Activated effector memory CD4-positive, alpha-beta T cell treated with anti-CD3 and anti-CD28 coated beads, Interleukin-2, amount 50 U/mL, for 16 hours (primary cell): Measurements from ENCODE around the gene KAT2B.

ENCODE experiments used
- DNase-seq: peaks from one replicate; pipeline ENCODE4 v3.0.0-alpha.2; 2020

Gene KAT2B

DNA sequence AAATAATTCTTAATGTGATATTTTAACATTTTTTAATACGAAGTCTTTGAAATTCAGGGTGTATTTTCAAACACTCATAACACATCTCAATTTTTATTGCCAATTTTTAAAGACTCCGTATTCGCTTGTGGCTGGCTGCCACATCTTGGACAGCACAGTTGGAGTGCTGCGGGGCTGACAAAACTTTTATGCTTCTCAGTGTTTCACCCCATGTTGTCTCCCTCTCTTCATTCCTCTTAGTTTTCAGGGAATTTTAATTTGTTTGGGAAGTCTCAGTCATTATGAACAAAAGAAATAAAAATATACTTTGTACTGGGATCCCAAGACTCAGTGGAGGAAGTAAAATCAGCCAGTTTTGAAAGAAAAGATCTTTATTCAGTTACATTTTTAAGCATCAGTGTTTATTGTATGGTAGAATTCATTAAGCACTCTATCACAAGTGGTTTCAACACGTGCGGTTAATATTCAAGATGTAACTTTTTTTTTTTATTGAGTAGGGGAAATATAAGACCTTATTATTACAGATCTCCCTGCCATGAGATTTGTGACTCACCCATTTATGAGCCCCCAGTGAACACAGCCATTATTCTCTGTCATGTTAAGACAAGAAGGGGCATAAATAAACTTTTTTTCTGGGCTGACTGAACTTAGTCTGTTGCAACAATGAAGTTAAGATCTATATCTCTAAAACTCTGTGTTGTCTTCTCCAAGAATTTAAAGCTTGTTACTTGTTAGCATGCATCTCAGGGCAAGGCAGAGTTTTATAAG lies 26.8 kb downstream of the KAT2B start:
- DNase-seq = no peak

DNA sequence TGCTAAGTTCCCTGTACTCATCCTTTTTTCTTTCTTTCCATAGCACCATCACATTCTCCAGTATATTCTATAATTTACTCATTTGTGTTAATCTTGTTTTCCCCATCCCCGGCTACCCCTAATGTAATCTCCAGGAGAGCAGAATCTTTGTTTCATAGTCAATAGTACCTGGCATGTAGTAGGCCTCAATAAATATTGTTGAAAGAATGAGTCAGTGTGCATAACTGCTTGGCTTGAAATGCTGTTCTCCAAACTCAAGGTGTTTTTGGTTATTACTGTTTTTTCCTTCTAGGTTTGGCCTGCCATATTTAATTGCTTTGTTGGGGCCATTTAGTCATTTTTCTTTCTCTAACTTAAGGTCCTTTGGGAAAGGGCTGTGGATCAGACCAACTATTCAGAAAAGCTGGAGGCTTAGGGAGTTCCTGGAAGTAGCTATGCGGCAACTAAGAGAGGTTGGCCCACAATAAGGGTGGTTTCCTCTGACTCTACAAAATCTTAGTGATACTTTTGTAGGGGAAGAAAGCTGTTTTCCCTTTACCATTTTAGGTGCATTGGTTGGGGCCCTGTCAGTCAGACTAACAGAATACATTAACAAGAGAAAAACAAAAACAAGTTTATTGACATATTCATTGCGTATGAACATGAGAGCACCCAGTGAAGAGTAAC lies 28.4 kb downstream of the KAT2B start:
- DNase-seq = no peak

DNA sequence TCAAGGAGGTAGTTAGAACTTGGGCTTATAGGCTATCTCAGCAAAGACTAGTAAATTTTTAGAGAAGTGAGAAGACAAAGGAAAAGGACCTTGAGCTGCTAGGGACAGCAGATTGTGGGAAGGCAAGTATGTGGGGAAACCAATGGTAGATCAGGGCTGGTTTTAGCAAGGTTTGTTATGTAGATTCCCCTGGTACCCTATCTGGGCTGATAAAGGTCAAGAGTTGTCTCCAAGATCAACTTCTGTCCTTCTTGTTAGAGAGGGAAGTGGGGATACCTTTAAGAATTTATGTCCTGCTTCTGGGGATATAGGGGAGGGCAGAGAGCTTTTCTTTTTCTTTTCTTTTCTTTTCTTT lies 28.9 kb downstream of the KAT2B start:
- DNase-seq = no peak

DNA sequence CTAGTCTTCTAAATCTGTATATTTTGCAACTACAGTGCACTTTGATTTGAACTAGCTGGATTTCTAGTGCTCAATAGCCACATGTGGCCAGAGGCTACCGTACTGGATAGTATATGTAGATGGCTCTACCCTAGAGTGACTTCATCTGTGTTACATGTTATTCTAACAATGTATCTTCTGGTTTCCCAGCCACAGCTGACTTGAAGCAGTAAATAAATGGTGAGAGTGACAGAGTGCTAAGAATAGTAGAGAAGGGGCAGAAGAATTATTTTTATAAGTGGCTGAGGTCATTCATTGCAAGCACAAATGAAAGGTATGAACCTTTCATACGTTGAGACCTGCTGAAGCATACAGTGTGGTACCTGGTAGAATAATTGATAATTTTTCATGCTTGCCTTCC lies 30.9 kb downstream of the KAT2B start:
- no peak for DNase-seq

DNA sequence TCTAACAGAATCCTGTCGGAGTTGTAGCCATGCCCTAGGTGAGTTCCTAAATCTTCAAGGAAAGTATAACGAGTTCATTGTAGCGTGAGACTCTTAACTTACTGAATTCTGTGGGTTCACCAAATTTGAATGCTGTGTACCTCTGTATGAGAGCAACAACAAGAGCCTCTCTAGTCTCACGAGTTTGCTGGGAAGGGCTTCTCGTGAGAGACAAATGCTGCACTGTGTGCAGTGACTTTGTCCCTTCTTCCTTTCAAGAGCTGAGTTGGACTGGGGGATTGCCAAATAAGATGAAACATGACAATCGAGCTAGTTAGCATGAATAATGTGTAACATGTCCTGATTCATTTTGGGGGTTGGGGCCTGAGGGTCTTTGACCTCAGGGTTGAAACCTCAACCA lies 32.2 kb downstream of the KAT2B start:
- DNase-seq = no peak

DNA sequence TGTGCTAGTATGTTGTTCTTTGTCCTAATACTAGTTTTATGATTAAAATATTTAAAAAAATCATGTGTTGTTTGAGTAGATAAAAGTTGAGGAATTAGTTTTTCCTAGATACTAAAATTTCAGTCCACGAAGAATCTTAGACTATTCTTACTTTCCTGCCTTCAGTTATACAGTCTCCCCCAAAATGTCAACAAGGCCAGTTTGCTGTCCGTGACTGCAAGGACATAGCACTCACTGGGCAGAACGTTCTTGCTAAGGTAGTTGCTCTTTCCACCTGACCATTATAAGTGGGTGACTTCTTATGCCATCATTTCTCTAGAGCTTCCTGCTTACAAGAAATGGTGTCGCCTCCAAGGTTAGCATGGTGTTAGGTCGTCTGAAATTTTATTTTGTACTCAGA lies 32.8 kb downstream of the KAT2B start:
- no peak for DNase-seq

DNA sequence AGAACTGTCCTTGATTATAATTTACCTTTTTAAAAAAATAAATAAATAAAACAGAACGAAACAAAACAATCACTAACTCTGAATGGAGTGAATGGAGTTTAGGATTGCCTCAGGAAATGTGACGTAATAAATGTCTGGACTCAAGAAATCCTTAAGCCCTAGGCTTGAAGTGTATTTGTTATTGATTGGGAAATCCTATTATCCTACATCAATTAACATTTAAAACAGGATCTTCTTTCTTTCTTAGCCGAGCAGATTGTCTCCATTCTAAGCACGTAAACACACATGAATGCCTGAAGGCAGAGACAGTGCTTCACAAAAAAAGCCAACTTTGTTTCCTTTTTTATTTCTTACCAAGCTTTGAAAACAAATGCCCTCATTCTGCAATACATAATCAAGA lies 33.4 kb downstream of the KAT2B start:
- no peak for DNase-seq

DNA sequence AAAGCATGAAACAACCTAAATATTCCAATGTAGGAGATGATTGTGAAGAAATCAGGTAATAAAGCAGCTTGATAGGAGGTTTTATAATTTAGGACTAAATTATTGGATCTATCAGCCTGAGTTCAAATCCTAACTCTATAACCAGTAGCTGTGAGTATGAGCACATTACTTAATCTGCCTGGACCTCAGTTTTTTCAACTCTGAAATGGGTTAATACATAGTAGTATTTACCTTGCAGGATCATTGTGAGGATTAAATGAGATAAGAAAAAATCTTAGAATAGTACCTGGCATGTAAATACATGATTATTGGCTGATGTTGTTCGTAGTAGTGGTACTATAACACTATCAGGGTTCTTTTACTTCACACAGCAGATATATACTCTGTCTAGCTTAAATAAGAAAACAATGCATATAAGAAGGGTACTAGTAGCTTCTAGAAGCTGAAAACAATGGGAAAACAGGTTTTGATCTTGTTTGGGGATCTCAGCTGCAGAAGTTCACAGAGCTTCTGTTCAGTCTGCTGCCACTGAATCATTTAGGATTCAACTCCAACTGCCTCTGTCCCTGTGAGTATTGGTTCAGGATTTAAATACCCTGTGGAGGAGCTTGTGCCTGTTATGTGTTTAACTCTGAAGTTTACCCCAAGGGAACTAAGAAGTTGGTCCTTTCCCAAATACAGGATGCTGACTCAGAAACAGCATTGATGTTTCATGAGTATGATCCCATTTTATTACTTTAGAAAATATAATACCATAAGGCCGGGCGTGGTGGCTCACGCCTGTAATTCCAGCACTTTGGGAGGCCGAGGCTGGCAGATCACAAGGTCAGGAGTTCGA lies 34.2 kb downstream of the KAT2B start:
- no peak for DNase-seq

DNA sequence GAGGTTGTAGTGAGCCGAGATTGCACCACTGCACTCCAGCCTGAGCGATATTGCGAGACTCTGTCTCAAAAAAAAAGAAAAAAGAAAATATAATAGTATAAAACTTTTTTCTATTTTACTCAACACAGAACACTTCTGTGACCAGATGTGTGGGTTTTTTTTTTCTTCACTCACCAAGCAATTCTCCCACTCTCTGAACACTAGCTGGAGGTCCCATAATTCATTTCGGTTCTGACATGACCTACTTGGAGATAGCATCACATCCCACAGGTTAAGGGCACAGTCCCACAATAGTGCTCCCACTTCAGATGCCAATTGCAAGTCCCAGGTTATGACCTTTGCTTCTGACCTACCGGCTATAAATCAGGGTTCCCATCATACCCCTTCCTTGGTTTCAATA lies 35.0 kb downstream of the KAT2B start:
- no peak for DNase-seq

DNA sequence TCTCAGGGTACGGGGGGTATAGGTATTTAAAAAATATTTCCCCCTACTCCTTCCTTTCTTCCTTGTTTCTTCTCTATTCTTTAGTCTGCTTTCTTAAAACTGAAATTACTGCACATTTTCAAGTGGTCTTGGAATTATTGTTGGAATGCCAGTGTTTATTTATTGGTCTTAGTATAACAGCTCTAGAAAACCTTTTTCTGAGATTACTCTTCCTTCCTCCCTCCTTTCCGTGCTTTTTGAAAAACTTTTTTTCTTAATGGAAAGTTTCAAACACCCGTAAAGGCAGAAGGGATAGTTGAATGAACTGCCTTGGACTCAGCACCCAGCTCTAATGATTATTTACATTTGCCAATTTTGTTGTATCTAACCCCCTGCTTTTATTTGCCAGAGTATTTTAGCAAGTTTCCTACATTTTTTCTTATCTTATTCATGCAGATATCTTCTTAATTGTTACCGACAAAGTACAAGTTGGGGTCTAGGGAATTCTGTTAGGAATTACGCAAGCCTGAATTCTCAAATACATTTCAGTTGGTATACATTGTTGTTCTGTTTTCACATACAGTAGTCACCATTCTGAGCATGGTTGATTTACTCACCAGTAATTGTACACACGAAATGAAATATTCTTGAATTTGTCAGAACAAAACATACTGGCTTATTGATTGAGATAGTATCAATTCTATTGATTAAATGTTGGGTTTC lies 36.2 kb downstream of the KAT2B start:
- DNase-seq = no peak

DNA sequence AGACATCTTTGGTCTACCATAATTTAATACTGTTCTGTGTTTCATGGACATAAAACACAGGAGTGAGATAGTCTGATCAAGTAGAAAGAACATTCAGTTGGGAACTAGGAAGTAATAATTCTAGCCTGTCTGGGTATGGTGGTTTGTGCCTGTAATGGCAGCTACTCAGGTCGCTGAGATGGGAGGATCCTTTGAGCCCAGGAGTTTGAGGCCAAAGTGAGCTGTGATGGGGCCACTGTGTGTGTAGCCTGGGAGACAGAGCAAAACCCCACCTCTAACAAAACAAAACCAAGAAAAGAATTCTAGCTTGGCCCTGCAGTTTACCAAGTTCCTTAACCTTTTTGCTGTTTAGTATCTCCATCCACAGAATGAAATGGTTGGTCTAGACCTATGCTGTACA lies 36.8 kb downstream of the KAT2B start:
- no peak for DNase-seq

DNA sequence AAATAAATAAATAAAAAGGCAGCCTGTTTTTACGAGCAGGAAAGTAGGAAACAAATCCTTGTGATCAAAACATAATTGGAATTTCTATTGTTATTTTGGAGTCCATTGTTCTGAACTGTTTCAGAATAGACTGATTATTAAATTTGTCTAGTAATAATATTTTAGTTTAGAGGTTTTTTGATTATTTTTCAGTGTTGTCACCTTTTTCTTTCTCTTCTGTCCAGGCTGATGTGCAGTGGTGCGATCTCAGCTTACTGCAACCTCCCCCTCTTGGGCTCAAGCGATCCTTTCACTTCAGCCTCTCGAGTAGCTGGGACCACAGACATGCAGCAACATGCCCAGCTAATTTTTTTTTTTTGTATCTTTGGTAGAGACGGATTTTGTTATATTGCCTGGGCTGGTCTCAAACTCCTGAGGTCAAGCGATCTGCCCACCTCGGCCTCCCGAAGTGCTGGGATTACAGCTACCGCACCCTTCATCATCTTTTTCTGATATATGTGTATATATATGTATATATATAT lies 38.0 kb downstream of the KAT2B start:
- DNase-seq = no peak

DNA sequence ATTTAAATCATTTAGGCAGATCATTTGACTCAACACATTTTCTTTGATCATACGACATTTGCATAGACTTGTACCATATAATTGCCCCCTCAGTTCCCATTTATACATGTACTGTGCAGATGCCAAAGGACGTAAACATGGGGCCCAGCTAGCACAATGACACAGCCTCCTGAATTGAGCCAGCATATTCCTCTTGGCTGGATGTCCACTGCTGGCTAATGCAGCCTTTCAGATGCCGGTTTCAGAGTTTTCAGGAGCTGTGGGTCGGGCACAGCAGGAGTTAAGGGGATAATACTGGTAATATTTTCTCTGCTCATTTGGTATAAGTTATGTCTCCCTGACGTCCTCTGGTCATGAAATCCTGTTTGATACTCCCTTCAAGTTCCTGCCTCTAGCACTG lies 39.4 kb downstream of the KAT2B start:
- no peak for DNase-seq

DNA sequence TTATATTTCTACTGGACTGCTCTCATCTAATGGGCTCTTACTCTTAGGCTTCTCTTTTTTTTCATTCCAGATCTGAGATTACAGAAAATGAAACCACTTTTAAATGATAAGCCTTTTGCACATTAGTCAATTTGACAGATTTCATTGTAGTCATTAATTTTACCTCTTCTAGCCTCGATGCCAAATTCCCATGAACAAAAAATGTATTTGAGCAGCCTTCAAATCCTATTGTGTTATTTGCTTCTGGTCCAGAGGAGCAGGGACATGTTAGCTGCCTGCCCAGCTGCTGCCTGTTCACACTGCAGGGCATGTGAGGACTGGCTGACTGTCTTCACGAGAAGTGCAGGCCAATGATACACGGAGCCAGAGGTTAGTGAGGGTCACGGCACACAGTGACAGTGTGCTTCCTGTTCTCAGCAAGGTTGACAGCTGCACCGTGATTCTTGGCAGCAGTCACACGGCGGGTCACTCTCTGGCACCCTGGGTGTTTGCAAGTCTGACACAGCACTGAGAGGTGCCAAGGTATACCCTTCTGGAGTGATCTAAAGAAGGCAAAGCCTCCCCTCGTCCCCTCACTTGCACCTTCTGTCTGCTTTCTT lies 40.8 kb downstream of the KAT2B start:
- peak; percentile 70 for DNase-seq

DNA sequence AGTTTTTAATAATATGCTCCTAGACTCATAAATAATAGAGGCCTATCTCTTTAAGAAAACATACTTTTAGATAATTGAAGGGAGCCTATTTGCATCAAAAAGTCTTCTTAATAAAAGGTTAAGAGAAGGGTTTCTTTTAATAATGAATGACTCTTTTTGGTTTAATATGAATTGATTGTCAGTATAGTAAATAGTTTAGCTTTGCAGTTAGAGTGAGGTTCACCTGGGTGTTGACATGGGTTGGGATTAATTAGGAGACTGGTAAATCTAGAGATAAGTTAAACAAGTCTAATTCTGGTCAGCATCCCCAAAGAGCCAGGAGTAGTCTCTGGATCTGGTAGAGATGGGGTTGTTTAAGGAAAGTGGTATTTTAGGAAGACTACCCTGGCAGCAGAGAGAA lies 43.0 kb downstream of the KAT2B start:
- DNase-seq = no peak

DNA sequence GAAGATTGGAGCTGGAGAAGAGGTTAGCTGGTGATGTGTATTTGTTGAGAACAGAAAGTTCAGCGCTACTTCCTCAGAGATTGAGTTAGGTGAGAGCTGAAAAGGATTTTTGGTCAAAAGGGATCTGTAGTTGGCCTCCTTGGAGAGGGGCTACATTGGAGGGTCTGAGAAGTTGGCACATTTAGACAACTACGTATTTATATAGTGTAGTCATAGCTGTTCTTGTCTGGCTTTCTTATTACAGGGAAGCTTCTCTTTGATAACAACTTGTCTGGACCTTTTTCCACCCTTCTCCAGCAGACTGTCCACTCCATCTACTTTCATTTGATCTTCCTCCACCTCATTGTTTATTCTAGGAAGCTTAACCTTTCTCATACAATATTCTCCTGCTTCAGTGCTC lies 43.7 kb downstream of the KAT2B start:
- DNase-seq = no peak

DNA sequence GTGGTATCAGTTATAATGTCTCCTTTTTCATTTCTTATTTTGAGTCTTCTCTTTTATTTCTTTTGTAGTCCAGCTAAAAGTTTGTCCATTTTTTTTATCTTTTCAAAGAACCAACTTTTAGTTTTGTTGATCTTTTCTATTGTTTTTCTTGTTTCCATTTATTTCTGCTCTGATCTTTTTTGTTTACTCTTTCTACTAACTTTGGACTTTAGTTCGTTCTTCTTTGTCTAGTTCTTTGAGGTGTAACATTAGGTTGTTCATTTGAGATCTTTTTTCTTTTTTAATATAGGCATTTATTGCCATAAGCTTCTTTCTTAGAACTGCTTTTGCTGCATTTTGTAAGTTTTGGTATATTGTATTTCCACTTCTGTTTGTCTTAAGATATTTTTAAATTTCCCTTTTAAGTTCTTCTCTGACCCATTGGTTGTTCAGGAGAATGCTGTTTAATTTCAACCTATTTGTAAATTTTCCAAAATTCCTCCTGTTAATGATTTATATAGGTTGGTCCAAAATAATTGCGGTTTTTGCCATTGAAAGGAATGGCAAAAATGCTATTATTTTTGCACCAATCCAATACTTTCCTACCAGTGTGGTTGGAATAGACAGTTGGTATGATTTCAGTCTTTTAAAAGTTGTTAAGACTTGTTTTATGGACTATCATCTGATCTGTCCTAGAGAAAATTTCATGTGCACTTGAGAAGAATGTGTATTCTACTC lies 51.2 kb downstream of the KAT2B start:
- DNase-seq = no peak

DNA sequence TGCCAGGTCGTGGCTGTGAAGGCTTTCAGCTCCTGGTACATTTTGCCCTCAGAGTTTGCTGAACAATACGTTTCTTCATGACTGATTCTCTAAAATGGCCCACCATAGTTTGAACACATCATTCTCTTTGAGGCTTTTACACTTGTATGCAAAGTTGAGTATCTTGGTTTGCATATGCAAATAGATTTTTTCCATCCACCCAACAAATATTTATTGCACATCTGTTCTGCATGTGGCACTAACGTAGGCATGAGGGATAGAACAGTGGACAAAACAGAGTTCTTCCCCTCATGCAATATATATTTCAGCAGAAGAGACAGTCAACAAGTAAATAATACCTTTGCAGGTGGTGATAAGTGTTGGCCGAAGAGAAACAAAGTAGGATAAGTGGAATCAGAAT lies 55.2 kb downstream of the KAT2B start:
- DNase-seq = no peak

DNA sequence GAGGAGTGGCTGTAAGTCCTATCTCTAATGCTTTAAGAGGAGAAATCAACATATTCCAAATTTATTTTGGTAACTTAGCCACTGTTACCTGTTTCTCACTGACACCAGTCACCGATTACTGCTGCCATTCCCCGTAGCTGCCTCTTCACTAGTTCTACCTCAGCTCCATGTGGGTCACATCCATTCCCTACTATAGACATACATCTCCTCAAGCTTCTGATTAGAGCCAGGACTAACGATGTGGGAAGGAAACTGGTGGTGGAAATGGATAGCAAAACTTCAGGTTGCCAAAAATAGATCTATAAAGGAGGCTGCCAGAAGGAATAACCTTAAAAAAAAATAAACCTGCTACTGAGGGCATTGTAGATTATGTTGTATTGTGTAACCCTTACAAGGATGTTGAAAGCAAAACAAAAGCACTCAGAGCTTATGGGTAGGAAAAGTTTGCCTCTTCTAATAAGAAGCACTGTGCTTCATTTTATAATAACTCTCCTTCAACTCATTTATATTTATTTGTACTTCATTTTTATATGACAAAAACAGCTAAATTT lies 56.0 kb downstream of the KAT2B start:
- no peak for DNase-seq

DNA sequence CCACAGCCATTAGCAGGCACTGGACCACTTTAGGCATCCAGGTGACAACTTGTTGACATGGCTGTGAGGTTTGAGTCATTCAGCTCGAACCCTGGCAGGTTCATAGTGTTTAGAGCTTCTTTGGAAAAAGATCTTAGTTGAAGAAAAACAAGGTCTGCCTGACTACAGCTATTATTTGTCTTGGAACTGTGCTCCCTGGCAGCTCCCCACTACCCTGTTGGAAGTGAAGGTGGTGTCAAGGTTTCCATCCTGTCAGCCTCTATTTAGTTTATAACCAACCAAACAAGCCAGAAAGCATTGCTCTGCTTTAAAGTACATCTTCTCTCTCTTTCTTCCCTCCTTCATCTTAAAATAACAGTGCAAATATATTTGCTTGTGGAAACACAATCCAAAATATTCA lies 56.8 kb downstream of the KAT2B start:
- DNase-seq = no peak

DNA sequence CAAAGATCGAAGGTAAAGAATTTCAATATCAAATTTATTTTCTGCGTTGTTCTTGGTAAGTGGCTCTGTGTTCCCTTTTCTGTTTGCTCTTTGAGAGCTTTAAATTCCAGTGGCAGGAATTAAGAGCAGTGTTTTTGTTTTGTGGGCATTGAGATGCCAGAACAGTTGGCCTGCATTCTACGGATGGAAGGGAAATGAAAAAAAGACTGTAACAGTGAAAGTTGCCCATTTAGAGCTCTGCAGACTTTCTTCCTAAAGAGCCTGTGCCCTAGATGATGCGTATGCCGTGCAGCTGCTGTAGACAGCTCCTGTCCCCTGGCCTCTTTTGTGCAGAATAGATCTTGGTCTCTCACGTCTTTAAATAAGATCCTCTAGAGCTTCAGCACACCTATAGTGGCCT lies 58.8 kb downstream of the KAT2B start:
- no peak for DNase-seq

DNA sequence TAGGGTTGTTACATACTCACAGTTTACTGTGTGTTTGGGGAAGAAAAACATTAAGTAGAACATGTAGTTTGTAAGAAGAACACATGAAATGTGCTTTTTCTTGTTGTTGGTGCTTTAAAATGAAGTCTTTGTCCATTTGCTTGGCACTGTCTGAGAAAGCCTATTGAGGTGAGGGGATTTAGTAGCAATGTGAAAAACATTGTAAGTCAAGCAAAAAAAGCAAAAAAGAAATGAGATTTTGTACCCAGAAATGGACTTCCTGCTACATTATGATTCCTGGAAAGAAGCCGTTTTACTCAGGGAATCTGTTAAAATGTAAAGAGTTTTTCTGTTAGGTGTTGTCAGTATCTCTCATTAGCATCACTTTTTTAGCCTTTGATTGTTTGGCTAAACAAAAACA lies 59.9 kb downstream of the KAT2B start:
- no peak for DNase-seq
